OCI-LY3 (cell line): ENCODE measurements around the gene MCRIP2.

Source experiments
- H2AFZ ChIP-seq: fragments of 200-600, 300-600 bp; shearing (Covaris generic); 2 replicates; pipeline ENCODE4 v1.6.0; 2014; ENCODE audit warnings: antibody characterized with exemption, low read depth, low read length
- H3K27ac ChIP-seq: fragments of 200-600, 300-600 bp; sonication (generic); 2 replicates; pipeline ENCODE4 v1.5.1; 2014; ENCODE audit warnings: mild to moderate bottlenecking, low read length, moderate library complexity, mixed read lengths
- H3K27me3 ChIP-seq: fragments of 200-600, 300-600 bp; sonication (generic); 2 replicates; pipeline ENCODE4 v1.6.1; 2014; ENCODE audit warnings: low read depth, low read length, mixed read lengths
- H3K36me3 ChIP-seq: fragments of 200-600, 300-600 bp; sonication (generic); replicated peaks from 2 replicates; pipeline ENCODE3; 2014; ENCODE audit warnings: low read depth, low read length, mixed read lengths
- H3K4me1 ChIP-seq: fragments of 300-600, 200-600 bp; sonication (generic); 2 replicates; pipeline ENCODE4 v1.6.1; 2014; ENCODE audit warnings: low read length, mixed read lengths
- H3K4me2 ChIP-seq: fragments of 200-600, 300-600 bp; sonication (generic); 2 replicates; pipeline ENCODE4 v1.6.1; 2014; ENCODE audit warnings: low read length, mixed read lengths
- H3K4me3 ChIP-seq: fragments of 300-600, 200-600 bp; sonication (generic); 2 replicates; pipeline ENCODE4 v1.5.1; 2014; ENCODE audit warnings: antibody characterized with exemption, mild to moderate bottlenecking, low read length, moderate library complexity
- H3K79me2 ChIP-seq: fragments of 300-600, 200-600 bp; shearing (Covaris generic); 2 replicates; pipeline ENCODE4 v1.6.1; 2014; ENCODE audit warnings: mild to moderate bottlenecking, low read length, mixed read lengths
- H3K9ac ChIP-seq: fragments of 300-600, 200-600 bp; shearing (Covaris generic); 2 replicates; pipeline ENCODE4 v1.6.0; 2014; ENCODE audit warnings: mild to moderate bottlenecking, low read length, moderate library complexity
- H3K9me3 ChIP-seq: fragments of 200-600, 300-600 bp; shearing (Covaris generic); 2 replicates; pipeline ENCODE4 v1.6.1; 2014; ENCODE audit warnings: low read length, mixed read lengths; ENCODE audit not compliant: insufficient read depth
- H4K20me1 ChIP-seq: fragments of 200-600, 300-600 bp; sonication (generic); 2 replicates; pipeline ENCODE4 v1.6.1; 2016; ENCODE audit warnings: low read length, mixed read lengths; ENCODE audit not compliant: insufficient read depth
- EZH2phosphoT487 ChIP-seq: fragments of 200-600 bp; shearing (Covaris generic); IDR thresholded peaks from 2 replicates; pipeline ENCODE4 v1.6.1; 2018; ENCODE audit warnings: antibody characterized with exemption, mixed run types, low read depth
- TF ChIP-seq, protein P1 (sequence below): fragments of 200-600, 300-600 bp; sonication (generic); IDR thresholded peaks from 2 replicates; pipeline ENCODE4 v1.5.1; 2014; ENCODE audit warnings: antibody characterized with exemption, low read length, low read depth

MCRIP2 gene

DNA sequence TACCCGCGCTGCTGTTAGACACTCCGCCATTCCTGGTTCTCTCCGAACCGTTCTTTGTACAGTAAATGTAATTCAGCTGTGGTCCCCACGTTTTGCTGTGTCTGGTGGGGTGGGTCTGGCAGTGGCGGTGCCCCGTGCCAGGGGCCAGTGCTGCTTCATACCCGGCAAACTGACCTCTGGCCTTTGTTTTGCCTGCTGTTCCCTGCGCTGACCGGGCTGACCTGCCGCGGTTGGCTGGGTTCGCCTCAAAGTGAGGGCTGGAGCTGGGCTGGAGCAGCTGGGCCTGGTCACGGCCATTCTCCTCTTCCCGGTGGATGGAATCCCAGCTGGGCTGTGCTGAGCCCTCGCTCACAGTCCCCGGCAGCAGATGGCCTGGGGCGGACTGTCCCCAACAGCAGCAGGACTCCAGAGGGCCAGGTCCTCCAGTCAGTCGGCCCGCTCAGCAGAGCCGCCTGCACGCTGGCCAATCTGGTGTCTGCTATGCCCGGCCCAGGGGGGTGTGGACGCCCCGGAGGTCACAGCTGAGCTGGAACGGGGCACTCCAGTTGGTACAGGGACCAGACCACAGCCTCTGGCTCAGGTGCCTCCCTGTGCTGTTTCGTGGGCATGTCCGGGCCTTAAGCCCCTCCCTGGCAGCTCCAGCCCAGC, 12.3 kb upstream of the MCRIP2 start:
- Histone ChIP-seq H2AFZ (no peak overlapping the region), H3K9me3 (no peaks in the 10 kb centered on the region), H3K4me2 (no peak overlapping the region), H3K79me2 (no peaks in the 10 kb centered on the region), H3K36me3 (peaks cover 7% of the 10 kb centered on the region), H3K4me1 (no peaks in the 10 kb centered on the region), H3K27ac (no peak overlapping the region), H3K9ac (no peak overlapping the region), H3K27me3 (no peaks in the 10 kb centered on the region), H3K4me3 (no peak overlapping the region), H4K20me1 (peaks cover 1% of the 10 kb centered on the region; the same call in 1 of the 2 replicates)
- TF ChIP-seq EZH2phosphoT487, result no peak
- TF ChIP-seq, protein P1, sequence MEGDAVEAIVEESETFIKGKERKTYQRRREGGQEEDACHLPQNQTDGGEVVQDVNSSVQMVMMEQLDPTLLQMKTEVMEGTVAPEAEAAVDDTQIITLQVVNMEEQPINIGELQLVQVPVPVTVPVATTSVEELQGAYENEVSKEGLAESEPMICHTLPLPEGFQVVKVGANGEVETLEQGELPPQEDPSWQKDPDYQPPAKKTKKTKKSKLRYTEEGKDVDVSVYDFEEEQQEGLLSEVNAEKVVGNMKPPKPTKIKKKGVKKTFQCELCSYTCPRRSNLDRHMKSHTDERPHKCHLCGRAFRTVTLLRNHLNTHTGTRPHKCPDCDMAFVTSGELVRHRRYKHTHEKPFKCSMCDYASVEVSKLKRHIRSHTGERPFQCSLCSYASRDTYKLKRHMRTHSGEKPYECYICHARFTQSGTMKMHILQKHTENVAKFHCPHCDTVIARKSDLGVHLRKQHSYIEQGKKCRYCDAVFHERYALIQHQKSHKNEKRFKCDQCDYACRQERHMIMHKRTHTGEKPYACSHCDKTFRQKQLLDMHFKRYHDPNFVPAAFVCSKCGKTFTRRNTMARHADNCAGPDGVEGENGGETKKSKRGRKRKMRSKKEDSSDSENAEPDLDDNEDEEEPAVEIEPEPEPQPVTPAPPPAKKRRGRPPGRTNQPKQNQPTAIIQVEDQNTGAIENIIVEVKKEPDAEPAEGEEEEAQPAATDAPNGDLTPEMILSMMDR, result no peak

DNA sequence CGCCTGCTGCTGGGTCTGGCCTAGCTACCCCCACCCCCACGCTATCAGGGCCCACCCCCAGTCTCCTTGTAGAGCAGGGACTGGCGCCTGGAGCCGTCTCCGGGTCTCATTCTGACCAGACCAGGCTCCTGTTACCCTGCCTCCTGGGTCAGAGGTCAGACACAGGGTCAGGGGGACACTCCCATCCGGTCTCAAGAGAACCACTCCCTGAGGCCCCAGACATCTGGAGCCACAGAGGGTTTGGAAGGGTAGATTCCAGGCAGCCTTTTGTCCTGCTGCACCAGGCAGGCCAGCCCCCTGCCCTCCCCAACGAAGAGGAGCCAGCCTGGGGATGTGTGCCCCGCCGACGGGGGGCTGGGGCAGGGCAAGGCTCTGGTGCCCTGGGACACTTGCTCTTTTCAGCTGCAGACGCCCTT, 11.8 kb upstream of the MCRIP2 start:
- no peak for TF ChIP-seq EZH2phosphoT487
- TF ChIP-seq, protein P1, result no peak
- H3K36me3 ChIP-seq, result peaks cover 12% of the 10 kb centered on the region
- H3K4me1 ChIP-seq, result peaks cover 3% of the 10 kb centered on the region
- no peak overlapping the region for H3K4me3 ChIP-seq
- H3K9me3 ChIP-seq, result no peaks in the 10 kb centered on the region
- no peak overlapping the region for H3K9ac ChIP-seq
- peaks cover 6% of the 10 kb centered on the region; the same call in 1 of the 2 replicates for H4K20me1 ChIP-seq
- no peaks in the 10 kb centered on the region for H3K27me3 ChIP-seq
- peaks cover 3% of the 10 kb centered on the region for H3K79me2 ChIP-seq
- no peak overlapping the region for H3K4me2 ChIP-seq
- H2AFZ ChIP-seq, result no peak overlapping the region
- H3K27ac ChIP-seq, result no peak overlapping the region

DNA sequence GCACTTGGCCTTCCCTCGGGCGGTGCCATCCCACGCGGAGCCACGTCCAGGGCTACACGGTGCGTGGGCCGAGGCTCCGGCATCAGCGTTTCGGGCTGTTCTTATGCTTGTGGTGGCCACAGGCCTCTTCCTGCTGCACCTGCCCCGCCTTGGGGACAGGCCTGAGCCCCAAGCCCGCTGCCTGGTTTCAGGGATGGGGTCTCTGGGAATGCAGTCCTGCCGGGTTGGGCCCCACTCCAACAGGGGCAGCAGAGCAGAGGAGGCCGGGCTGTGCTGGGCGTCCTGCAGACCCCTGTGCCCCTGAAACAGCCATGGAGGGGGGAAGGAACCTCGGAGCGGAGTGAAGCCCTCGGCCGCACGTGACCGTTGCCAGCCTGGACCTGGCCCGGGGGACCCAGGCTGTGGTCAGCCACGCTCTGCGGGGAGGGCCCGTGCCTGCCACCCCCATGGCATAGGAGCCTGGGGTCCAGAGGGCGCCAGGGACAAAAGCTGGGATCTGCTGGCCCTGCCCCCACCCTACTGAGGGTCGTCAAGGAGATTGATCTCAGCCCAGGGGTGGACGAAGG, 11.3 kb upstream of the MCRIP2 start:
- H3K4me2 ChIP-seq, result no peak overlapping the region
- H2AFZ ChIP-seq, result no peak overlapping the region
- H3K4me3 ChIP-seq, result no peak overlapping the region
- peaks cover 12% of the 10 kb centered on the region for H3K36me3 ChIP-seq
- no peak overlapping the region for H3K27ac ChIP-seq
- no peaks in the 10 kb centered on the region for H3K27me3 ChIP-seq
- H4K20me1 ChIP-seq, result peaks cover 10% of the 10 kb centered on the region; the same call in 1 of the 2 replicates
- peaks cover 7% of the 10 kb centered on the region for H3K4me1 ChIP-seq
- no peaks in the 10 kb centered on the region for H3K9me3 ChIP-seq
- H3K9ac ChIP-seq, result no peak overlapping the region
- TF ChIP-seq, protein P1, result no peak
- TF ChIP-seq EZH2phosphoT487, result no peak
- H3K79me2 ChIP-seq, result peaks cover 8% of the 10 kb centered on the region

DNA sequence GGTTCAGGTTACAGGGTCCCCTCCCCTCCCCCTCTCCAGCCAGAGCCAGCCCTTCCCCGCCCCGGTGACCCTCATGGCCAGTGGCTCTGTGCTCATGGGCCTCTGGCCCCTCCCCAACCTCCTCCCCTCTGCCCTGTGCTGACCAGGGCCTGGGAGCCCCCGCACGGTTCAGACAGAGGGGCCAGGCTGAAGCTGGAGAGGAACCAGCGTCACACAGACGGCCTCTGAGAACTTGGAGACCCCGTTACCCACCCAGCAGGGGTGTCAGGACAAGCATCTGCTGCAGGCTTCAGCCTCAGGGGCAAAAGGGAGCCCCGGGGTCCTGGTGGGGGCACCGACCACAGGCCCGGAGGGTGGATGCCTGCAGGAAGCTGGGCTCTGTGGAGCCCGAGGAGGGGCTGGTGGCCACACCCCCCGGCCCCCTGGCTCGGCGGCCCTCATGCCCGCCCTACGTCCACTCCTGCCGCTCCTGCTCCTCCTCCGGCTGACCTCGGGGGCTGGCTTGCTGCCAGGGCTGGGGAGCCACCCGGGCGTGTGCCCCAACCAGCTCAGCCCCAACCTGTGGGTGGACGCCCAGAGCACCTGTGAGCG, 10.7 kb upstream of the MCRIP2 start, which contains the start of gene WFIKKN1:
Gene WFIKKN1, plus strand, starts transcription at position 171 of the 591 bp plus-strand sequence. Its CDS starts 269 bp downstream, at position 440.
- H3K27ac ChIP-seq, result no peak within 1 kb of the TSS
- H3K36me3 ChIP-seq, result peaks cover 12% of the 10 kb centered on the region
- no peak within 1 kb of the TSS for H3K4me2 ChIP-seq
- H2AFZ ChIP-seq, result no peak within 1 kb of the TSS
- no peaks in the 10 kb centered on the region for H3K9me3 ChIP-seq
- TF ChIP-seq, protein P1, result no peak
- no peak for TF ChIP-seq EZH2phosphoT487
- H3K79me2 ChIP-seq, result peaks cover 14% of the 10 kb centered on the region
- H4K20me1 ChIP-seq, result peaks cover 10% of the 10 kb centered on the region; the same call in 1 of the 2 replicates
- H3K4me1 ChIP-seq, result peaks cover 7% of the 10 kb centered on the region
- H3K9ac ChIP-seq, result no peak within 1 kb of the TSS
- H3K27me3 ChIP-seq, result no peaks in the 10 kb centered on the region
- H3K4me3 ChIP-seq, result no peak within 1 kb of the TSS
